D721Med (cell line): ENCODE results near the gene CTRL.

Experiments
- DNase-seq: peaks from one replicate; pipeline ENCODE4 v3.0.0; 2011; ENCODE audit warnings: low spot score; ENCODE audit not compliant: insufficient read length
- FAIRE-seq: peaks from 2 replicates; lab custom pipeline; 2011; peaks lifted over from hg19 to GRCh38; lab: Jason Lieb, UNC
- TF ChIP-seq, protein P1 (sequence below): IDR thresholded peaks from 2 replicates; pipeline ENCODE4 v1.5.1; 2012; ENCODE audit warnings: mild to moderate bottlenecking, control low read depth; ENCODE audit not compliant: insufficient read depth; ENCODE audit errors: missing control alignments

The CTRL gene

GRCh38 chr16:67971111-67971510 is 39.4 kb upstream of the CTRL start:
- TF ChIP-seq, protein P1, sequence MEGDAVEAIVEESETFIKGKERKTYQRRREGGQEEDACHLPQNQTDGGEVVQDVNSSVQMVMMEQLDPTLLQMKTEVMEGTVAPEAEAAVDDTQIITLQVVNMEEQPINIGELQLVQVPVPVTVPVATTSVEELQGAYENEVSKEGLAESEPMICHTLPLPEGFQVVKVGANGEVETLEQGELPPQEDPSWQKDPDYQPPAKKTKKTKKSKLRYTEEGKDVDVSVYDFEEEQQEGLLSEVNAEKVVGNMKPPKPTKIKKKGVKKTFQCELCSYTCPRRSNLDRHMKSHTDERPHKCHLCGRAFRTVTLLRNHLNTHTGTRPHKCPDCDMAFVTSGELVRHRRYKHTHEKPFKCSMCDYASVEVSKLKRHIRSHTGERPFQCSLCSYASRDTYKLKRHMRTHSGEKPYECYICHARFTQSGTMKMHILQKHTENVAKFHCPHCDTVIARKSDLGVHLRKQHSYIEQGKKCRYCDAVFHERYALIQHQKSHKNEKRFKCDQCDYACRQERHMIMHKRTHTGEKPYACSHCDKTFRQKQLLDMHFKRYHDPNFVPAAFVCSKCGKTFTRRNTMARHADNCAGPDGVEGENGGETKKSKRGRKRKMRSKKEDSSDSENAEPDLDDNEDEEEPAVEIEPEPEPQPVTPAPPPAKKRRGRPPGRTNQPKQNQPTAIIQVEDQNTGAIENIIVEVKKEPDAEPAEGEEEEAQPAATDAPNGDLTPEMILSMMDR = no peak
- DNase-seq (no peak), FAIRE-seq (no peak)

- no peak for DNase-seq
- no peak for FAIRE-seq
- TF ChIP-seq, protein P1 = no peak
Observed at GRCh38 chr16:67969254-67970039, 37.8 kb upstream of the CTRL start.

- TF ChIP-seq, protein P1 = no peak
- FAIRE-seq (no peak), DNase-seq (peak; percentile 76)
Observed at GRCh38 chr16:67968400-67969253, 37.0 kb upstream of the CTRL start, which contains the start of gene SLC12A4. SLC12A4 (minus strand) TSS chr16:67968637; CDS start chr16:67968553, 84 bp downstream.

DNA sequence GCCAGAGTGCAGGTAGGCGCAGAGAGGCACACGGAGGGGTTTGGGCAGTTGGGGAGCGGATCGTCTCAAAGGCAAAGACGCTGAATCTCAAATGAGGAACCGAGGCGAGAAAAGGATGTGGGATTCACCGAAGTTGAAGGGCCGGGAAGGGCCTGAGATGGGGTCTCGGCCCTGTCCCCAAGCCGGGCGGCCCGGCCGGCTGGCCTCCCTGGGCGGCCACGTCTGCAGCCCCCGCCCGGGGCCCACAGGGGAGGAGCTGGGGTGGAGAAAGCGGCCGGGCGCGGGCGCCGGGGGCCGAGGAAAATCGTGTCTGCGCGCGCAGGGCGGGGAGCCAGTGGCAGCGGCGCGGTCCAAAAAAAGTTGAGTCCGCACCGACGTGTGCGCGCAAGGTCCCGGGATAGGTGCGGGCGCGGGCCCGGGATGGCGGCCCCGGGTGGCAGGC is 36.3 kb upstream of the CTRL start:
- DNase-seq = no peak
- TF ChIP-seq, protein P1 = no peak
- no peak for FAIRE-seq

DNA sequence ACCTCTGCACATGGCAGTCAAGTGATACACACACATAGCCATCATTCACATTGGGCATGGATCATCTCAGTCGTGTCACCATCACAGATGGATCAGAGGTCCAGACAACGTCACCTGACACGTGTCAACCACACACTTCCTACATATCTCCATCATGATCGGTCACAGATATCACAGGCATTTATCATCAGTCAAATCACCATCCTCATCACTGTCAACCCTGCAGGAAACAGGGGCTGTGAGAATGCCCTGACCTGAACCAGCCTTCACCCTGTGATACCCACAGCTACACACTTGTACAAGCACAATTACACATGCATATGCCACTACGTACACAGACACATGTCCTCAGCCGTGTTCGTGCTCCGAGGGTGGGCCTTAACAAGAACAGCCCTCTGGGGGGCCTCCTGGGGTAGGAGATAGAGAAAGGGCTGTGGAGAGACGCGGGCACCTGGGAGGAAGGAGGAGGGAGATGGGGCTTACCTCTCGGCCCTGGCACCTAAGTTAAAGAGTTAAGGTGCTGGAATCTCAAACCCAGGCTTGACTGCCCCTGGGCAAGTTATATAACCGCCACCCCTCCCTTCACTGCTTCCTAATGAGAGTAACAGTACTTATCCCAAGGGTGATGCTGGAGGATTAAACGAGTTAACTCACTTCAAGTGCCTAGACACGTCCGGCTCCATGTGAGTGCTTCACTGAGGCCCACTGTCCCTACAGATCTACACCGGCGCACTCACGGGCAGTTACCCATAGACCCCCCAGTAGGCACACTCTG is 35.7 kb upstream of the CTRL start:
- TF ChIP-seq, protein P1 = no peak
- DNase-seq = no peak

DNA sequence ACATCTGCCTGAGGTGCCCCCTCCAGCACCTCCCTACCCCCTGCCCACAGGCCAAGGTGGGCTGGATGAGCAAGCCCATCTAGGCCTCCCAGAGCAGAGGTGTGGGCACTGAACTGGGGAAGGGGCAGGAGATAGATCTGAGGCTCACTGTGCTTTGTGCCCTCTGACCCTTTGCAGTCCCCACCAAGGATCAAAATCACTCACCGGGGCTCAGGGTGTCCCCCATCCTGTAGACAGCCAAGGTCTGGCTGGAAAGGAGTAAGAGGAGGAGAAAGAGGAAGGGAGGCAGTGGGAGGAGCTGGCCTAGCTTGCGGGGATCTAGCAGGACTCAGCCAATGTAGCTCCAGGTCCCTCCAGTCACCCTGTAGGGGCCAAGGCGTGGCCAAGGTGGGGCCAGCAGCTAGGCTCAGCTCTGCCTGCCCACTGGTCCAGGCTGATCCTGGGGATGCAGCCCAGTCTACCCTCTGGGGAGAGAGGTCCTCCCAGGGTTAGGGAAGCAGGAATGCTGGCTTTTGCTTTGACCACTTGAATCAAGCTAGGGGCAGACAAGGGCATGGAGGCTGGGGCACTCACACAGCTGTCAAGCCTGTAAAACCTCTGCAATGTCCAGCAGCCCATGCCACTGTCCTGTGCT is 35.0 kb upstream of the CTRL start:
- TF ChIP-seq, protein P1 = no peak
- DNase-seq (no peak), FAIRE-seq (no peak)

More for the DNA sequence above, 35.7 kb upstream of the CTRL start:
- no peak for FAIRE-seq
